Measurements from ENCODE around the gene PSMB2.
"Not testable (repeated sequence)": the region's sequence is repeated elsewhere in the genome, so short reads cannot be mapped to it uniquely, and the experiment has no call there.

The PSMB2 gene

DNA sequence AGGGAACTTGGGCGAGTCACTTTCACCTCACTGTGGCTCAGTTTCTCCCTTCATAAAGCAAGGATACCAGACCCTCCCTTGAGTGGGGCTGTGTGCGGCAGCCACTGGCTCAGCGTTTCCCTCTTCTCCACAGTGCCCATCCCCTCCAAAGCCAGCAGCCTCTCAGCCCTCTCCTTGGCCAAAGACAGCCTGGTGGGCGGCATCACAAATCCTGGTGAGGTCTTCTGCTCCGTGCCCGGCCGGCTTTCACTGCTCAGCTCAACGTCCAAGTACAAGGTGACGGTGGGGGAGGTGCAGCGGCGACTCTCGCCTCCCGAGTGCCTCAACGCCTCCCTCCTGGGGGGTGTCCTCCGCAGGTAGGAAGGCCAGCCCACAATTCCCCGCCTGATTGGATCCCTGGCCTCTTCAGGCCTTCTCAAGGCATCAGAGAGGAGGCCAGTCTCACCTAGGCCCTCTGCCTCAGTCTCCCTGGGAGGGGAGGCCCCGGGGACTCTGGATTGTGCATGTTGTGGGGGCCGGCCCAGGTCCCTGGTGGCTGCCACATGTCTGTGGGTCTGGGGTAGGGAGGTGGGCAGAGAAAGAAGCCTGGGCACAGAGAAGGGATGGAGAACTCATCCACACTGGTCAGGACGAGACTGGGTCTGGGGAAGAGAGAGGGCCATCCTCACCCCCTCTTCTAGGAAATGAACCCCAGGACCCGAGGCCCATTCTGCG is 53.0 kb downstream of the PSMB2 start:
- Histone ChIP-seq H3K9me3 (ENCODE audit: control insufficient read depth, low read length) (no peaks in the 10 kb centered on the region), H3K4me1 (ENCODE audit: control insufficient read depth, insufficient read depth, low read length) (no peaks in the 10 kb centered on the region), H3K27me3 (ENCODE audit: control insufficient read depth, insufficient read depth, low read length) (no peaks in the 10 kb centered on the region), H3K36me3 (ENCODE audit: control insufficient read depth, insufficient read depth, low read length) (no peaks in the 10 kb centered on the region), H3K9ac (ENCODE audit: low read length) (no peak overlapping the region), H3K4me3 (ENCODE audit: low read length) (no peak overlapping the region)

DNA sequence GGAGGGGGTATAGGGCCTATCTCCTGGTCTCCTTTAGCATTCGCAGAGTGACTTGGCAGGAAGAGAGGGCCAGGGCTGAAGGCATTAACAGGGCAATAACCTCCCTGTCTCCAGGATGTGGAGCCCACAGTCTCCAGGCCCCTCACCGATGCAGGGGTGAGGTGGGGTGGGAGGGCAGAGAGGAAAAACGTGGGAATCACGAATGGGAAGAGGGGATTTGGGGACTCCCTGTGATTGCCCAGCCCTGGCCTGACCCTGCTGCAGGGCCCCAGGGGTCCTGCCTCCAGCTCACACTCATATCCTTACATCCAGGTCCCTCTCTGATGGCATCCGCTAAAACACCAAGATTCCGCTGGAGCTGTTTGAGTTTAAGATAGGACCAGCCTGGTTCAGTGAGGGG is 53.6 kb downstream of the PSMB2 start:
- Histone ChIP-seq H3K36me3 (ENCODE audit: control insufficient read depth, insufficient read depth, low read length) (no peaks in the 10 kb centered on the region), H3K9ac (ENCODE audit: low read length) (no peak overlapping the region), H3K4me1 (ENCODE audit: control insufficient read depth, insufficient read depth, low read length) (no peaks in the 10 kb centered on the region), H3K4me3 (ENCODE audit: low read length) (no peak overlapping the region), H3K9me3 (ENCODE audit: control insufficient read depth, low read length) (no peaks in the 10 kb centered on the region), H3K27me3 (ENCODE audit: control insufficient read depth, insufficient read depth, low read length) (no peaks in the 10 kb centered on the region)

DNA sequence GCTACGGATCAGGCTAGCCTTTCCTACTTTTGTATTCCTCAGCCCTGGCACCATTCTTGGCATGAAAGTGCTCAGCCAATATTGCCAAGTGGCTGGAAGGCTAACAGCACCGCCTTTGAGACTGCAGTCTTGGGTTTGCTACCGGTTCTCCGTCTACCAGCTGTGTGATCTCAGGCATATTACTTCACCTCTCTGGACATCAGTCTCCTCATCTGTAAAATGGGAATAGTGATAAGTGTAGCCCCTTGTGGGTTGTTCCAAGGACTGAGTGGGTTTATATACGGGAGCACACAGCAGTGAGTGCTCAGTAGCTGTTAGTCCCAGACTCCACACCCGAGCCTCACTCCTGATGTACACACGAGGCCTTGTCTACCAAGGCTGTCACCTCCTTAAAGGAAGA is 54.5 kb downstream of the PSMB2 start:
- no peaks in the 10 kb centered on the region for H3K4me1 ChIP-seq (ENCODE audit: control insufficient read depth, insufficient read depth, low read length)
- H3K27me3 ChIP-seq (ENCODE audit: control insufficient read depth, insufficient read depth, low read length) = no peaks in the 10 kb centered on the region
- H3K9ac ChIP-seq (ENCODE audit: low read length) = no peak overlapping the region
- no peak overlapping the region for H3K4me3 ChIP-seq (ENCODE audit: low read length)
- H3K9me3 ChIP-seq (ENCODE audit: control insufficient read depth, low read length) = no peaks in the 10 kb centered on the region
- no peaks in the 10 kb centered on the region for H3K36me3 ChIP-seq (ENCODE audit: control insufficient read depth, insufficient read depth, low read length)

DNA sequence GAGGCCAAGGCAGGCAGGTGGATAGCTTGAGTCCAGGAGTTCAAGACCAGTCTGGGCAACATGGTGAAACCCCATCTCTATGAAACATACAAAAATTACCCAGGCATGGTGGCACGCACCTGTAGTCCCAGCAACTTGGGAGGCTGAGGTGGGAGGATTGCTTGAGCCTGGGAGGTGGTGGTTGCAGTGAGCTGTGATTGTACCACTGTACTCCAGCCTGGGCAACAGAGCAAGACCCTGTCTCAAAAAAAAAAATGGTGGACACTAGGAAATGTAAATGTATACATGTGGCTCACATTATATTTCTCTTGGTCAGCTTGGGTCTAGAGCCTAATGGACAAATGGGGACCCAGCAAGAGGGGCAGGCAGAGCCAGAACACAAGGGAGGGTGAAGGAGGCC is 55.5 kb downstream of the PSMB2 start:
- not testable (repeated sequence) for H3K27me3 ChIP-seq (ENCODE audit: control insufficient read depth, insufficient read depth, low read length); H3K4me3 ChIP-seq (ENCODE audit: low read length); H3K4me1 ChIP-seq (ENCODE audit: control insufficient read depth, insufficient read depth, low read length); H3K9ac ChIP-seq (ENCODE audit: low read length); H3K36me3 ChIP-seq (ENCODE audit: control insufficient read depth, insufficient read depth, low read length); H3K9me3 ChIP-seq (ENCODE audit: control insufficient read depth, low read length)

DNA sequence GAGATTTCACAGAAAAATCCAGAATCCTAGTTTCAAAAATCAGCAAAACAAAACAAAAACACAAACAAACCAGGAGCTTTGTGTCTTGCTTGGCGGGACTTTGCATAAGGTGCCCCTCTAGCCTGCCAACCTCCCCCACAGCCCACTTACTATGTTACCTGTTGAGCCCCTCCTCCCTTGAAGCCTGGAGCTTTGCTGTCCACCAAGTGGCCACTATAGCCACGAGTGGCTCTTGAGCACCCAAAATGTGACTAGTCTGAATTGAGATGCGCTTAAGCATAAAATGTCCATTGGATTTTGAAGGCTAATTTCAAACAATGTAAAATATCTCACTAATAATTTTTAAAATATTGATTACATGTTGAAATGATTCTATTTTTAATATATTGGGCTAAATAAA is 56.0 kb downstream of the PSMB2 start:
- H3K4me3 ChIP-seq (ENCODE audit: low read length) = no peak overlapping the region
- H3K36me3 ChIP-seq (ENCODE audit: control insufficient read depth, insufficient read depth, low read length) = no peaks in the 10 kb centered on the region
- no peaks in the 10 kb centered on the region for H3K9me3 ChIP-seq (ENCODE audit: control insufficient read depth, low read length)
- H3K4me1 ChIP-seq (ENCODE audit: control insufficient read depth, insufficient read depth, low read length) = no peaks in the 10 kb centered on the region
- no peak overlapping the region for H3K9ac ChIP-seq (ENCODE audit: low read length)
- no peaks in the 10 kb centered on the region for H3K27me3 ChIP-seq (ENCODE audit: control insufficient read depth, insufficient read depth, low read length)

DNA sequence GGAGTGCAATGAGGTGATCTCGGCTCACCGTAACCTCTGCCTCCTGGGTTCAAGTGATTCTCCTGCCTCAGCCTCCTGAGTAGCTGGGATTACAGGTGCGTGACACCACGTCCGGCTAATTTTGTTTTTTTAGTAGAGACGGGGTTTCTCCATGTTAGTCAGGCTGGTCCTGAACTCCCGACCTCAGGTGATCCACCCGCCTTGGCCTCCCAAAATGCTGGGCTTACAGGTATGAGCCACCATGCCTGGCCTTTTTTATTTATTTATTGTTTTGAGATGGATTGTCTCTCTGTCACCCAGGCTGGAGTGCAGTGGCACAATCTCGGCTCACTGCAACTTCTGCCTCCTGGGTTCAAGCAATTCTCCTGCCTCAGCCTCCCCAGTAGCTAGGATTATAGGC is 59.7 kb downstream of the PSMB2 start:
- H3K4me1 ChIP-seq (ENCODE audit: control insufficient read depth, insufficient read depth, low read length) = peaks cover 13% of the 10 kb centered on the region
- not testable (repeated sequence) for H3K4me3 ChIP-seq (ENCODE audit: low read length); H3K9ac ChIP-seq (ENCODE audit: low read length); H3K36me3 ChIP-seq (ENCODE audit: control insufficient read depth, insufficient read depth, low read length); H3K9me3 ChIP-seq (ENCODE audit: control insufficient read depth, low read length)
- peaks cover 20% of the 10 kb centered on the region for H3K27me3 ChIP-seq (ENCODE audit: control insufficient read depth, insufficient read depth, low read length)

DNA sequence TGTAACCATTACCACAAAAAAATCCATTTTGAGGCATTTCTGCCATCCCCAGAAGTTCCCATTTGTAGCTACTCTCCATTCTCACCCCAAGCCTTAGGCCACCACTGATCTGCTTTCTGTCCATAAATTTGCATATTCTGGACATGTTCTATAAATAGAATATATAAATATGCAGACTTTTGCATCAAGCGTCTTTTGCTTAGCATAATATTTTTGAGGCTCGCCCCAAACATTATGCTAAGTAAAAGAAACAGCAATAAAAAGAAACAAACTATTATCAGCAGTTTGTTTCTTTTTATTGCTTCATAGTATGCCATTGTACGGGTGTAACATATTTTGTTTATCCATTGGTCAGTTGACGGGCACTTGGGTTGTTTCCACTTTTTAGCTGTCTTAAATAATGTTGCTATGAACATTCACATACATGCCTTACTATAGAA is 60.4 kb downstream of the PSMB2 start:
- Histone ChIP-seq H3K27me3 (ENCODE audit: control insufficient read depth, insufficient read depth, low read length) (peaks cover 26% of the 10 kb centered on the region), H3K4me3 (ENCODE audit: low read length) (no peak overlapping the region), H3K4me1 (ENCODE audit: control insufficient read depth, insufficient read depth, low read length) (peaks cover 13% of the 10 kb centered on the region), H3K36me3 (ENCODE audit: control insufficient read depth, insufficient read depth, low read length) (no peaks in the 10 kb centered on the region), H3K9ac (ENCODE audit: low read length) (no peak overlapping the region), H3K9me3 (ENCODE audit: control insufficient read depth, low read length) (no peaks in the 10 kb centered on the region)

DNA sequence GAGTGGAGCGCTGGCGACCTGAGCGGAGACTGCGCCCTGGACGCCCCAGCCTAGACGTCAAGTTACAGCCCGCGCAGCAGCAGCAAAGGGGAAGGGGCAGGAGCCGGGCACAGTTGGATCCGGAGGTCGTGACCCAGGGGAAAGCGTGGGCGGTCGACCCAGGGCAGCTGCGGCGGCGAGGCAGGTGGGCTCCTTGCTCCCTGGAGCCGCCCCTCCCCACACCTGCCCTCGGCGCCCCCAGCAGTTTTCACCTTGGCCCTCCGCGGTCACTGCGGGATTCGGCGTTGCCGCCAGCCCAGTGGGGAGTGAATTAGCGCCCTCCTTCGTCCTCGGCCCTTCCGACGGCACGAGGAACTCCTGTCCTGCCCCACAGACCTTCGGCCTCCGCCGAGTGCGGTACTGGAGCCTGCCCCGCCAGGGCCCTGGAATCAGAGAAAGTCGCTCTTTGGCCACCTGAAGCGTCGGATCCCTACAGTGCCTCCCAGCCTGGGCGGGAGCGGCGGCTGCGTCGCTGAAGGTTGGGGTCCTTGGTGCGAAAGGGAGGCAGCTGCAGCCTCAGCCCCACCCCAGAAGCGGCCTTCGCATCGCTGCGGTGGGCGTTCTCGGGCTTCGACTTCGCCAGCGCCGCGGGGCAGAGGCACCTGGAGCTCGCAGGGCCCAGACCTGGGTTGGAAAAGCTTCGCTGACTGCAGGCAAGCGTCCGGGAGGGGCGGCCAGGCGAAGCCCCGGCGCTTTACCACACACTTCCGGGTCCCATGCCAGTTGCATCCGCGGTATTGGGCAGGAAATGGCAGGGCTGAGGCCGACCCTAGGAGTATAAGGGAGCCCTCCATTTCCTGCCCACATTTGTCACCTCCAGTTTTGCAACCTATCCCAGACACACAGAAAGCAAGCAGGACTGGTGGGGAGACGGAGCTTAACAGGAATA is 64.0 kb downstream of the PSMB2 start:
- H3K4me1 ChIP-seq (ENCODE audit: control insufficient read depth, insufficient read depth, low read length) = peaks cover 37% of the 10 kb centered on the region
- H3K9me3 ChIP-seq (ENCODE audit: control insufficient read depth, low read length) = no peaks in the 10 kb centered on the region
- H3K27me3 ChIP-seq (ENCODE audit: control insufficient read depth, insufficient read depth, low read length) = peaks cover 61% of the 10 kb centered on the region
- peak overlapping the region; percentile 10 for H3K4me3 ChIP-seq (ENCODE audit: low read length)
- no peaks in the 10 kb centered on the region for H3K36me3 ChIP-seq (ENCODE audit: control insufficient read depth, insufficient read depth, low read length)
- peak overlapping the region; percentile 51 for H3K9ac ChIP-seq (ENCODE audit: low read length)

DNA sequence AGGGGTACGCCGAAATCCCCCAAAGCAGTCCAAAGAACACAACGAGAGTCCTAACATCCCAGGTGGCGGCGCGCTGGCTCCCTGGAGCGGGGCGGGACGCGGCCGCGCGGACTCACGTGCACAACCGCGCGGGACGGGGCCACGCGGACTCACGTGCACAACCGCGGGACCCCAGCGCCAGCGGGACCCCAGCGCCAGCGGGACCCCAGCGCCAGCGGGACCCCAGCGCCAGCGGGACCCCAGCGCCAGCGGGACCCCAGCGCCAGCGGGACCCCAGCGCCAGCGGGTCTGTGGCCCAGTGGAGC is 64.6 kb downstream of the PSMB2 start:
- H3K27me3 ChIP-seq (ENCODE audit: control insufficient read depth, insufficient read depth, low read length) = peaks cover 67% of the 10 kb centered on the region
- H3K9ac ChIP-seq (ENCODE audit: low read length); H3K4me3 ChIP-seq (ENCODE audit: low read length); H3K36me3 ChIP-seq (ENCODE audit: control insufficient read depth, insufficient read depth, low read length); H3K9me3 ChIP-seq (ENCODE audit: control insufficient read depth, low read length): not testable (repeated sequence)
- peaks cover 37% of the 10 kb centered on the region for H3K4me1 ChIP-seq (ENCODE audit: control insufficient read depth, insufficient read depth, low read length)

DNA sequence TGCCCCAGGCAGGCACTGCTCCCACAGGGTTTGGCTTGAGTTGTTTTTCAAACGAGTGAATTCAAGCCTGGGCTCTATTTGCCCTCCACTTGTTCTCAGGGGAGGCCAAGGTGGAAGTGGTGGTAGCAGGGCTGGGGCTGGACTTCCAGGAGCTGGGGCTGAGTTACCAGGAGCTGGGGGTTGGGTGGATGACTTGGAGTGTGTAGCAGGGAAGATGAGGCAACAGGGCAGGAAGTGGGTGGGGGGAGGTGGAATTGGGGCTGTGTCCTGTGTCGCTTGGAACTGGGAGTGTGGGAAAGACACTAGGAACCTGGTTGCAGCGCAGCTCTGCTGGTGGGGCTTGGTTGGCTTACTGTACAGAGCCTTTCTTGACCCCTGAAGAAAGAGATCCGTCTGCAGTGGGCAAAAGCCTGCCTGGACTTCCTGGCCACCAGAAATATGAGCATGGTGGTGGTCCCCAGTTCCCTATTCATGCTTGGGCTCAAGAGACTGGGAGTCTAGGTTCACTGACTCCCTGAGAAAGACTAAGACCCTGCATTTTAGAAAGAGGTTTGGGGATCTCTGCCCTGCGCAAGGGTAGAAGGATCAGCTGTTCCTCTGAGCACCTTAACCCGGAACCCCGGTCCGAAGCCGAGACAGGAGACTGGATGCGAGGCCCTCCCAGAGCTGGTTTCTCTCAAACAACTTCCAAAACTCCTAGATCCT is 65.1 kb downstream of the PSMB2 start:
- H3K9me3 ChIP-seq (ENCODE audit: control insufficient read depth, low read length) = no peaks in the 10 kb centered on the region
- H3K36me3 ChIP-seq (ENCODE audit: control insufficient read depth, insufficient read depth, low read length) = no peaks in the 10 kb centered on the region
- H3K27me3 ChIP-seq (ENCODE audit: control insufficient read depth, insufficient read depth, low read length) = peaks cover 72% of the 10 kb centered on the region
- H3K4me3 ChIP-seq (ENCODE audit: low read length) = no peak overlapping the region
- peaks cover 37% of the 10 kb centered on the region for H3K4me1 ChIP-seq (ENCODE audit: control insufficient read depth, insufficient read depth, low read length)
- H3K9ac ChIP-seq (ENCODE audit: low read length) = no peak overlapping the region

DNA sequence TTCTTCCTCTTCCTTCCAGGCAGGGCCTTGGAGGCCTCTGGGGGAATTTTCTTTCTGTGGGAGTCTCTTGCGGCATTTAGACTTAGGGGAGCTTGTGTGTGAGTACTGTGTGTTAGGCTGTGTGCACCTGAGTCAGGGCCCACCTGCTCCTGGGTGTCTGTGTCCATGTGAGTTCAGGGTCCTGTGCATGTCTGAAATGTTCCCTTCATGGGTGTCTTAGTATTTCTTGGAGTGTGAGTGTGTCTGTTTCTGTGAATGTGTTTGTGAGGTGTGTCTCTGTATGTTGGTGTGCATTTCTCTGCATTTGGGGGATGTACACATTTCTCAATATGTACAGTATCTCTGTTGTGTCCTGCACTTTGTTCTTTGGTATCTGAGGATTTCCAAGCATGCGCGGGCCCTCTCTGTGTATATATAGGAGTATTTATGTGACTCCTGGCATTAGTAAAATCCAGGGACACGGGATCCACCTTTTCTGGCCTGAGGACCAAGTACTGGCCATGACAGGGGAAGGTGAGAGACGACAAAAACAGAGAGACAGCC is 65.8 kb downstream of the PSMB2 start:
- Histone ChIP-seq H3K9me3 (ENCODE audit: control insufficient read depth, low read length) (no peaks in the 10 kb centered on the region), H3K4me3 (ENCODE audit: low read length) (no peak overlapping the region), H3K27me3 (ENCODE audit: control insufficient read depth, insufficient read depth, low read length) (peaks cover 76% of the 10 kb centered on the region), H3K9ac (ENCODE audit: low read length) (no peak overlapping the region), H3K36me3 (ENCODE audit: control insufficient read depth, insufficient read depth, low read length) (no peaks in the 10 kb centered on the region), H3K4me1 (ENCODE audit: control insufficient read depth, insufficient read depth, low read length) (peaks cover 37% of the 10 kb centered on the region)

Data from mucosa of stomach (tissue), 1 donor.